Retina (tissue), 1 donor: ENCODE results near the gene GEMIN4.
"Not testable (repeated sequence)": the region's sequence is repeated elsewhere in the genome, so short reads cannot be mapped to it uniquely, and the experiment has no call there.

Experiments
- DNase-seq: peaks from one replicate; pipeline ENCODE4 v3.0.0-alpha.2; 2016

The GEMIN4 gene

GRCh38 chr17:699345-699744 is 52.7 kb downstream of the GEMIN4 start:
- DNase-seq, result no peak

GRCh38 chr17:698096-698495 is 54.0 kb downstream of the GEMIN4 start:
- not testable (repeated sequence) for DNase-seq

GRCh38 chr17:697682-698081 is 54.4 kb downstream of the GEMIN4 start:
- no peak for DNase-seq

GRCh38 chr17:696369-696768 is 55.7 kb downstream of the GEMIN4 start:
- DNase-seq, result no peak
